ENCODE data around the gene CDH11.

Gene CDH11

GRCh38 chr16:65102326-65102725 is 19.5 kb downstream of the CDH11 start:
- Histone ChIP-seq H4K20me1 (ENCODE audit: insufficient read depth, low read length) (no peaks in the 10 kb centered on the region), H2AFZ (ENCODE audit: low read depth, low read length) (no peak overlapping the region), H3K4me2 (ENCODE audit: low read length) (no peak overlapping the region), H3K36me3 (replicated peaks; ENCODE audit: low read depth, low read length) (no peaks in the 10 kb centered on the region), H3K27ac (ENCODE audit: low read length) (no peak overlapping the region), H3K79me2 (ENCODE audit: low read length) (no peaks in the 10 kb centered on the region), H3K4me1 (ENCODE audit: low read length) (no peaks in the 10 kb centered on the region), H3K4me3 (ENCODE audit: low read length) (no peak overlapping the region), H3K27me3 (ENCODE audit: low read depth, low read length) (no peaks in the 10 kb centered on the region), H3K9me3 (ENCODE audit: insufficient read depth, low read length) (no peaks in the 10 kb centered on the region), H3K9ac (ENCODE audit: low read length) (no peak overlapping the region)
- TF ChIP-seq CTCF (IDR thresholded peaks at IDR 0.05; ENCODE audit: low read depth, low read length), result no peak
- no peak for TF ChIP-seq EZH2phosphoT487 (IDR thresholded peaks at IDR 0.05; ENCODE audit: low read depth)

- no peak overlapping the region for H2AFZ ChIP-seq (ENCODE audit: low read depth, low read length)
- H3K27me3 ChIP-seq (ENCODE audit: low read depth, low read length), result no peaks in the 10 kb centered on the region
- no peaks in the 10 kb centered on the region for H3K36me3 ChIP-seq (replicated peaks; ENCODE audit: low read depth, low read length)
- no peak overlapping the region for H3K4me3 ChIP-seq (ENCODE audit: low read length)
- no peak overlapping the region for H3K9ac ChIP-seq (ENCODE audit: low read length)
- no peaks in the 10 kb centered on the region for H4K20me1 ChIP-seq (ENCODE audit: insufficient read depth, low read length)
- H3K4me2 ChIP-seq (ENCODE audit: low read length), result no peak overlapping the region
- H3K27ac ChIP-seq (ENCODE audit: low read length), result no peak overlapping the region
- TF ChIP-seq CTCF (IDR thresholded peaks at IDR 0.05; ENCODE audit: low read depth, low read length) (no peak), EZH2phosphoT487 (IDR thresholded peaks at IDR 0.05; ENCODE audit: low read depth) (no peak)
- H3K9me3 ChIP-seq (ENCODE audit: insufficient read depth, low read length), result no peaks in the 10 kb centered on the region
- H3K79me2 ChIP-seq (ENCODE audit: low read length), result no peaks in the 10 kb centered on the region
- H3K4me1 ChIP-seq (ENCODE audit: low read length), result no peaks in the 10 kb centered on the region
Observed at GRCh38 chr16:65101009-65101408, 20.9 kb downstream of the CDH11 start.

- Histone ChIP-seq H3K27ac (ENCODE audit: low read length) (no peak overlapping the region), H3K4me1 (ENCODE audit: low read length) (no peaks in the 10 kb centered on the region), H3K79me2 (ENCODE audit: low read length) (no peaks in the 10 kb centered on the region), H3K4me2 (ENCODE audit: low read length) (no peak overlapping the region), H3K27me3 (ENCODE audit: low read depth, low read length) (no peaks in the 10 kb centered on the region), H3K36me3 (replicated peaks; ENCODE audit: low read depth, low read length) (no peaks in the 10 kb centered on the region), H3K4me3 (ENCODE audit: low read length) (no peak overlapping the region), H3K9ac (ENCODE audit: low read length) (no peak overlapping the region), H4K20me1 (ENCODE audit: insufficient read depth, low read length) (no peaks in the 10 kb centered on the region), H3K9me3 (ENCODE audit: insufficient read depth, low read length) (no peaks in the 10 kb centered on the region), H2AFZ (ENCODE audit: low read depth, low read length) (no peak overlapping the region)
- TF ChIP-seq EZH2phosphoT487 (IDR thresholded peaks at IDR 0.05; ENCODE audit: low read depth) (no peak), CTCF (IDR thresholded peaks at IDR 0.05; ENCODE audit: low read depth, low read length) (no peak)
Observed at GRCh38 chr16:65099607-65100006, 22.3 kb downstream of the CDH11 start.

- Histone ChIP-seq H3K27me3 (ENCODE audit: low read depth, low read length) (no peaks in the 10 kb centered on the region), H3K9ac (ENCODE audit: low read length) (no peak overlapping the region), H4K20me1 (ENCODE audit: insufficient read depth, low read length) (no peaks in the 10 kb centered on the region), H3K27ac (ENCODE audit: low read length) (no peak overlapping the region), H3K4me3 (ENCODE audit: low read length) (no peak overlapping the region), H3K4me1 (ENCODE audit: low read length) (no peaks in the 10 kb centered on the region), H3K36me3 (replicated peaks; ENCODE audit: low read depth, low read length) (no peaks in the 10 kb centered on the region), H2AFZ (ENCODE audit: low read depth, low read length) (no peak overlapping the region), H3K79me2 (ENCODE audit: low read length) (no peaks in the 10 kb centered on the region), H3K9me3 (ENCODE audit: insufficient read depth, low read length) (no peaks in the 10 kb centered on the region), H3K4me2 (ENCODE audit: low read length) (no peak overlapping the region)
- TF ChIP-seq EZH2phosphoT487 (IDR thresholded peaks at IDR 0.05; ENCODE audit: low read depth) (no peak), CTCF (IDR thresholded peaks at IDR 0.05; ENCODE audit: low read depth, low read length) (no peak)
Observed at GRCh38 chr16:65098916-65099315, 22.9 kb downstream of the CDH11 start.
